Mesodermal cell (in vitro differentiated cells): ENCODE measurements around the gene PLEKHG3.
"Not testable (repeated sequence)": the region's sequence is repeated elsewhere in the genome, so short reads cannot be mapped to it uniquely, and the experiment has no call there.

ENCODE experiments used
- H3K27ac ChIP-seq: 2 replicates; pipeline ENCODE4 v1.7.0; 2013; ENCODE audit warnings: mild to moderate bottlenecking, low read depth, low read length, moderate library complexity; ENCODE audit not compliant: severe bottlenecking
- H3K36me3 ChIP-seq: 2 replicates; pipeline ENCODE4 v1.7.1; 2013; ENCODE audit warnings: mild to moderate bottlenecking, low read length, moderate library complexity; ENCODE audit not compliant: control insufficient read depth, insufficient read depth
- H3K4me1 ChIP-seq: one replicate; pipeline ENCODE4 v1.7.1; 2013; ENCODE audit warnings: mild to moderate bottlenecking, low read length; ENCODE audit not compliant: insufficient read depth, control insufficient read depth, poor library complexity, severe bottlenecking
- H3K4me3 ChIP-seq: 2 replicates; pipeline ENCODE4 v1.7.0; 2013; ENCODE audit warnings: low read length, control low read depth, mild to moderate bottlenecking; ENCODE audit not compliant: insufficient read depth, poor library complexity, severe bottlenecking; ENCODE audit errors: extremely low read depth
- H3K9me3 ChIP-seq: 2 replicates; pipeline ENCODE4 v1.7.1; 2013; ENCODE audit warnings: mild to moderate bottlenecking, low read length, moderate library complexity; ENCODE audit not compliant: control insufficient read depth
- WGBS, 2 experiments: methylation state at CpG; one replicate each; pipeline ENCODE4 v1.1.5; 2013; ENCODE audit warnings: missing lambda C conversion rate in 2 of 2; ENCODE audit not compliant: insufficient coverage in 2 of 2; 5-methylcytosine and 5-hydroxymethylcytosine counted together

The PLEKHG3 gene

GRCh38 chr14:64688031-64688430, 16.2 kb upstream of the PLEKHG3 start:
- no peak overlapping the region for H3K27ac ChIP-seq
- WGBS, 2 experiments: 38 to 60% methylated on average over 1 of the region's 2 CpGs
- H3K9me3 ChIP-seq: no peaks in the 10 kb centered on the region
- no peak overlapping the region for H3K4me3 ChIP-seq
- H3K4me1 ChIP-seq: peaks cover 3% of the 10 kb centered on the region
- H3K36me3 ChIP-seq: no peaks in the 10 kb centered on the region

- Histone ChIP-seq H3K4me3 (no peak overlapping the region), H3K9me3 (no peaks in the 10 kb centered on the region), H3K27ac (no peak overlapping the region), H3K36me3 (no peaks in the 10 kb centered on the region), H3K4me1 (peaks cover 3% of the 10 kb centered on the region)
- 70 to 81% methylated on average over 4 to 5 of the region's 7 CpGs for WGBS, 2 experiments
Measured at GRCh38 chr14:64688811-64689281, 15.4 kb upstream of the PLEKHG3 start.

GRCh38 chr14:64689289-64689688, 14.9 kb upstream of the PLEKHG3 start:
- Histone ChIP-seq H3K9me3 (no peaks in the 10 kb centered on the region), H3K36me3 (no peaks in the 10 kb centered on the region), H3K4me3 (no peak overlapping the region), H3K4me1 (peaks cover 3% of the 10 kb centered on the region), H3K27ac (no peak overlapping the region)
- no CpG with 5 or more reads among the region's 3 CpGs for WGBS, 2 experiments

GRCh38 chr14:64690607-64691006, 13.6 kb upstream of the PLEKHG3 start:
- H3K4me1 ChIP-seq, H3K36me3 ChIP-seq, H3K9me3 ChIP-seq, H3K4me3 ChIP-seq, H3K27ac ChIP-seq: not testable (repeated sequence)
- 90 to 98% methylated on average over 4 to 5 of the region's 6 CpGs for WGBS, 2 experiments

GRCh38 chr14:64691376-64691775, 12.8 kb upstream of the PLEKHG3 start:
- Histone ChIP-seq H3K36me3 (no peaks in the 10 kb centered on the region), H3K27ac (no peak overlapping the region), H3K4me1 (peaks cover 6% of the 10 kb centered on the region), H3K9me3 (no peaks in the 10 kb centered on the region), H3K4me3 (no peak overlapping the region)
- WGBS, 2 experiments: no CpG with 5 or more reads among the region's 2 CpGs

- Histone ChIP-seq H3K4me3 (no peak overlapping the region), H3K4me1 (peaks cover 6% of the 10 kb centered on the region), H3K9me3 (no peaks in the 10 kb centered on the region), H3K27ac (no peak overlapping the region), H3K36me3 (no peaks in the 10 kb centered on the region)
- WGBS, 2 experiments: 88 to 89% methylated on average over 3 to 4 of the region's 5 CpGs
Measured at GRCh38 chr14:64692189-64692985, 11.8 kb upstream of the PLEKHG3 start.

GRCh38 chr14:64692986-64693809, 11.0 kb upstream of the PLEKHG3 start:
- Histone ChIP-seq H3K4me3 (no peak overlapping the region), H3K27ac (no peak overlapping the region), H3K36me3 (no peaks in the 10 kb centered on the region), H3K9me3 (no peaks in the 10 kb centered on the region), H3K4me1 (peaks cover 6% of the 10 kb centered on the region)
- 86 to 100% methylated on average over 1 to 3 of the region's 5 CpGs for WGBS, 2 experiments

- no peaks in the 10 kb centered on the region for H3K36me3 ChIP-seq
- H3K27ac ChIP-seq: no peak overlapping the region
- no peak overlapping the region for H3K4me3 ChIP-seq
- 100% methylated on average over 1 to 2 of the region's 2 CpGs for WGBS, 2 experiments
- no peaks in the 10 kb centered on the region for H3K9me3 ChIP-seq
- peaks cover 11% of the 10 kb centered on the region for H3K4me1 ChIP-seq
Measured at GRCh38 chr14:64693810-64694165, 10.4 kb upstream of the PLEKHG3 start.

- Histone ChIP-seq H3K4me3 (no peak overlapping the region), H3K9me3 (no peaks in the 10 kb centered on the region), H3K27ac (peak overlapping the region; percentile 23), H3K4me1 (peaks cover 13% of the 10 kb centered on the region), H3K36me3 (no peaks in the 10 kb centered on the region)
- 100% methylated on average over 1 of the region's 2 CpGs for WGBS, 2 experiments
Measured at GRCh38 chr14:64695071-64695470, 9.2 kb upstream of the PLEKHG3 start.

- H3K4me1 ChIP-seq: peaks cover 15% of the 10 kb centered on the region
- H3K4me3 ChIP-seq: no peak overlapping the region
- no peaks in the 10 kb centered on the region for H3K36me3 ChIP-seq
- no peak overlapping the region for H3K27ac ChIP-seq
- 60 to 81% methylated on average over 1 to 3 of the region's 4 CpGs for WGBS, 2 experiments
- no peaks in the 10 kb centered on the region for H3K9me3 ChIP-seq
Measured at GRCh38 chr14:64696355-64696857, 7.8 kb upstream of the PLEKHG3 start.
